Fibroblast of lung (primary cell): Measurements from ENCODE around the gene LAPTM5. TPM values are rescaled to one million over a fixed set of nuclear protein-coding genes. Genes with fewer than 3 reads are reported as not detected.

Experiments
- DNase-seq, 2 donors: peaks; one replicate each; pipeline versions ENCODE4 v3.0.0 to v3.0.0-alpha.2; 2010; ENCODE audit warnings: low read depth in 2 of 2
- H2AFZ ChIP-seq: 2 replicates; pipeline ENCODE4 v1.5.1; 2012; ENCODE audit warnings: low read length, control low read depth, inconsistent platforms
- H3K27ac ChIP-seq: 2 replicates; pipeline ENCODE4 v1.5.1; 2011; ENCODE audit warnings: low read length, control low read depth; ENCODE audit not compliant: insufficient read depth
- H3K27me3 ChIP-seq: 2 replicates; pipeline ENCODE4 v1.5.1; 2011; ENCODE audit warnings: mild to moderate bottlenecking, low read length; ENCODE audit not compliant: control insufficient read depth, insufficient read depth
- H3K36me3 ChIP-seq: 2 replicates; pipeline ENCODE4 v1.5.1; 2011; ENCODE audit warnings: low read length; ENCODE audit not compliant: control insufficient read depth, insufficient read depth
- H3K4me1 ChIP-seq: 2 replicates; pipeline ENCODE4 v1.5.1; 2011; ENCODE audit warnings: low read length; ENCODE audit not compliant: control insufficient read depth, insufficient read depth; ENCODE audit errors: extremely low read depth
- H3K4me2 ChIP-seq: 2 replicates; pipeline ENCODE4 v1.5.1; 2011; ENCODE audit warnings: low read length, control low read depth; ENCODE audit not compliant: insufficient read depth; ENCODE audit errors: extremely low read depth
- H3K4me3 ChIP-seq, 4 experiments: fragments of 200-600 bp in 1 of 4; sonication (generic) in 1 of 4; replicated peaks in 1 of 4; 2 replicates each; pipeline ENCODE4 v1.5.1; 2011 to 2016; ENCODE audit warnings: low read length in 4 of 4, low read depth in 3 of 4, mild to moderate bottlenecking in 3 of 4, control low read depth in 2 of 4, inconsistent platforms in 1 of 4, mixed read lengths in 1 of 4; ENCODE audit not compliant: insufficient read depth in 1 of 4; ENCODE audit errors: control extremely low read depth in 1 of 4
- H3K79me2 ChIP-seq: 2 replicates; pipeline ENCODE4 v1.5.1; 2012; ENCODE audit warnings: mild to moderate bottlenecking, low read length, inconsistent platforms; ENCODE audit not compliant: control insufficient read depth, insufficient read depth
- H3K9ac ChIP-seq: 2 replicates; pipeline ENCODE4 v1.5.1; 2011; ENCODE audit warnings: mild to moderate bottlenecking, low read length, control low read depth; ENCODE audit not compliant: insufficient read depth
- H3K9me3 ChIP-seq: 2 replicates; pipeline ENCODE4 v1.5.1; 2012; ENCODE audit warnings: low read depth, low read length; ENCODE audit not compliant: control insufficient read depth, insufficient read depth
- H4K20me1 ChIP-seq: 2 replicates; pipeline ENCODE4 v1.5.1; 2011; ENCODE audit warnings: low read length; ENCODE audit not compliant: control insufficient read depth, insufficient read depth; ENCODE audit errors: extremely low read depth
- EZH2 ChIP-seq: IDR thresholded peaks from 2 replicates; pipeline ENCODE4 v1.5.1; 2012; ENCODE audit warnings: low read length, control low read depth, mild to moderate bottlenecking; ENCODE audit errors: missing control alignments
- polyA minus RNA-seq: library from RNA; depleted of rRNA, polyadenylated mRNA; stranded (reverse); fragments of >200 nt; gene quantifications from 2 replicates; pipeline ENCODE4 v1.2.3, GENCODE V29; 2011; ENCODE audit warnings: low replicate concordance
- polyA plus RNA-seq, 2 donors: library from polyadenylated mRNA; depleted of rRNA in 1 of 2; stranded (reverse) in 1 of 2; unstranded in 1 of 2; fragments of >200 nt; gene quantifications; 2 replicates each; pipeline ENCODE4 v1.2.1, GENCODE V29; 2011 to 2012; ENCODE audit warnings: missing spikeins in 1 of 2
- total RNA-seq: library from RNA; depleted of rRNA; stranded (reverse); fragments of >200 nt; gene quantifications from 2 replicates; pipeline ENCODE4 v1.2.1, GENCODE V29; 2014
- TF ChIP-seq, protein P1 (sequence below), 2 donors: IDR thresholded peaks in 1 of 2; conservative IDR thresholded peaks in 1 of 2; 1 replicate in 1 of 2; 2 replicates in 1 of 2; pipeline ENCODE4 v1.5.1; 2011 to 2012; ENCODE audit warnings: low read length in 2 of 2, control low read depth in 1 of 2, inconsistent platforms in 1 of 2, low read depth in 1 of 2, mild to moderate bottlenecking in 1 of 2

Gene LAPTM5, protein sequence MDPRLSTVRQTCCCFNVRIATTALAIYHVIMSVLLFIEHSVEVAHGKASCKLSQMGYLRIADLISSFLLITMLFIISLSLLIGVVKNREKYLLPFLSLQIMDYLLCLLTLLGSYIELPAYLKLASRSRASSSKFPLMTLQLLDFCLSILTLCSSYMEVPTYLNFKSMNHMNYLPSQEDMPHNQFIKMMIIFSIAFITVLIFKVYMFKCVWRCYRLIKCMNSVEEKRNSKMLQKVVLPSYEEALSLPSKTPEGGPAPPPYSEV
- total RNA-seq, result under 0.01 TPM in 2 replicates
- polyA plus RNA-seq, result 0.25 and 0.32 TPM in 2 replicates
- polyA plus RNA-seq (2012), result 0.06 and 0.19 TPM in 2 replicates
- polyA minus RNA-seq, result 0.70 and 3.4 TPM in 2 replicates

DNA sequence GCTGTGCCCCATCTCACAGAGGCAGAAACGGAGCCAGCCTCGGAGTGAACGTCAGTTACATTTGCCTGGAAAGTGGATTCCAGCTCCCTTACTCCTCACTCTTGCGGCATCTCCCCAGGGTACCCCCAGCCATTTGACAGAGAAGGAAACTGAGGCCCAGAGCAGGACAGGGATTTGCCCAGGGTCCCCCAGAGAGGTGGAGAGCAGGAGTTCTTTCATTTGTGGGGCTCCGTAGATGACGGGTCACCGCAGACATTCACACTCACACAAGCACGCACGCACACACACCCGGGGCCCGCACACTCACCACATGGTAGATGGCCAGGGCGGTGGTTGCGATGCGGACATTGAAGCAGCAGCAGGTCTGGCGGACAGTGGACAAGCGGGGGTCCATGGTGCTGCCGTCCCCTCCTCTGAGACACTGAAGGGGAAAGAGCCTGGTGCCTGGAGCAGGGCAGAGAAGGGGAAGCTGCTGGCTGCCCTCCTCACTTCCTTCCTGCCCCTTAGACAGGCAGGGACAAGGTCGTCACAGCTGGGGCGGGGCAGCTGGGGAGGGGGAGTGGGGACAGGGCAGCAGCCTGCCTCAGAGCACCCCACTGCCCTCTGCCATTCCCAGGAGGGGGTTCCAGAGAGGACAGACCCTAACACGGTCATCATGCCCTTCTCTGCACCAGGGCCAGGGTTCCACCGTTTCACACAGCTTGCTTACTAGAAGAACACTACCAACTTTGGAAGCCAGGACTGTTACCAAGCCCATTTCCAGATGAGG lies at the start of gene LAPTM5:
TSS of gene LAPTM5 (minus strand) at position 423 of the 769 bp plus-strand sequence. CDS start at position 394, 29 bp downstream.
- Histone ChIP-seq H4K20me1 (no peaks in the 10 kb centered on the region), H3K27ac (peak within 1 kb of the TSS; percentile 55), H3K4me3 (no peak within 1 kb of the TSS), H3K9ac (no peak within 1 kb of the TSS), H2AFZ (peak within 1 kb of the TSS; percentile 18), H3K79me2 (no peaks in the 10 kb centered on the region), H3K4me1 (peaks cover 12% of the 10 kb centered on the region), H3K4me2 (peak within 1 kb of the TSS; percentile 56), H3K27me3 (peaks cover 2% of the 10 kb centered on the region), H3K9me3 (no peaks in the 10 kb centered on the region), H3K36me3 (no peaks in the 10 kb centered on the region)
- TF ChIP-seq, protein P1, sequence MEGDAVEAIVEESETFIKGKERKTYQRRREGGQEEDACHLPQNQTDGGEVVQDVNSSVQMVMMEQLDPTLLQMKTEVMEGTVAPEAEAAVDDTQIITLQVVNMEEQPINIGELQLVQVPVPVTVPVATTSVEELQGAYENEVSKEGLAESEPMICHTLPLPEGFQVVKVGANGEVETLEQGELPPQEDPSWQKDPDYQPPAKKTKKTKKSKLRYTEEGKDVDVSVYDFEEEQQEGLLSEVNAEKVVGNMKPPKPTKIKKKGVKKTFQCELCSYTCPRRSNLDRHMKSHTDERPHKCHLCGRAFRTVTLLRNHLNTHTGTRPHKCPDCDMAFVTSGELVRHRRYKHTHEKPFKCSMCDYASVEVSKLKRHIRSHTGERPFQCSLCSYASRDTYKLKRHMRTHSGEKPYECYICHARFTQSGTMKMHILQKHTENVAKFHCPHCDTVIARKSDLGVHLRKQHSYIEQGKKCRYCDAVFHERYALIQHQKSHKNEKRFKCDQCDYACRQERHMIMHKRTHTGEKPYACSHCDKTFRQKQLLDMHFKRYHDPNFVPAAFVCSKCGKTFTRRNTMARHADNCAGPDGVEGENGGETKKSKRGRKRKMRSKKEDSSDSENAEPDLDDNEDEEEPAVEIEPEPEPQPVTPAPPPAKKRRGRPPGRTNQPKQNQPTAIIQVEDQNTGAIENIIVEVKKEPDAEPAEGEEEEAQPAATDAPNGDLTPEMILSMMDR (conservative IDR thresholded peaks at IDR 0.05 in 1 of 2, IDR thresholded peaks at IDR 0.05 in 1 of 2; ENCODE audit: low read depth in 1 of 2, low read length in 2 of 2), result no peak
- no peak for TF ChIP-seq EZH2
- DNase-seq, result no peak

DNA sequence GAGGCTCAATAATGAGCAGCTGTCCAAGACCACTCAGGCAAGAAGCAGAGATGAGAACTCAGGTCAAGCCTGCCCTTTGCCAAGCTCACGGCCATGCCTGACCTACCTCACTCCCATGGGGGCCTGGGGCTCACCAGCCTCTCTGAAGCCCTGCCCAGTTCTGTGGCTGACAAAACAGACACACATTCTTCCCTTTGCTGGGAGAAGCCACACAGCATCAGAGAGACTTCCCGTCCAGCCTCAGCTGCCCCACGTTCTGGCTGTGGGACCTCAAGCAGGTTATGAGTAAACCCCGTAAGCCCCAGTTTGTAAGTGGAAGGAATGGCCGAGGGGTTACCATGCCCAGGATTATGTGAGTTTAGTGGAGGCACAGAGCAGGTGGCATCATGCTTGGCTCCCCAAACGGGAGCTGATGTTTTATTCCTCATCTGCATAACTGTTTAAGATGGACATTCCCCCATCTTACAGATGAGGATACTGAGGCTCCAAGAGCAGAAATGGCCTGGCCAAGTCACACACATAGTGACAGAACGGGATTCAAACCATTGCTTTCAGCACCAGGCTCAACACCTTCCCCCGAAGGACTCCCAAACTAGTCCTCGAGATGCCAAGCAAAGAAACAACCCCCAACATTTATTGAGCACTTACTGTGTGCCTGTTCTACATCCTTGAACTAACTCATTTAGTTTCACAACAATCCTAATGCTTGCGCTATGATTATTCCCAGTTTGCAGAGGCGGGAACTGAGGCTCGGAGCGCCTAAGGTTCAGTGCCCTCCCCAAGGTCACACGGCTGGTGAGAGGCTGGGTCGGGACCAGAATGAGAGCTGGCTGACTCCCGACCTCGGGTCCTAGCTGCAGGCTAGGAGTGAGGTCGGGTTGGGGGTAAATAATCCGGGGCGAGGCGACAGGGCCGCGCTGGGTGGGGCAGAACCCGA lies 49.1 kb upstream of the LAPTM5 start:
- Histone ChIP-seq H3K4me1 (peaks cover 30% of the 10 kb centered on the region), H3K4me2 (no peak overlapping the region)
- TF ChIP-seq, protein P1 (conservative IDR thresholded peaks at IDR 0.05 in 1 of 2, IDR thresholded peaks at IDR 0.05 in 1 of 2; ENCODE audit: low read depth in 1 of 2, low read length in 2 of 2), result no peak
- no peak for TF ChIP-seq EZH2

More for the DNA sequence above, 49.1 kb upstream of the LAPTM5 start:
- H3K79me2 ChIP-seq, result no peaks in the 10 kb centered on the region
- no peak overlapping the region for H3K9ac ChIP-seq
- no peaks in the 10 kb centered on the region for H3K9me3 ChIP-seq
- no peak overlapping the region for H2AFZ ChIP-seq
- H3K27ac ChIP-seq, result no peak overlapping the region
- no peaks in the 10 kb centered on the region for H4K20me1 ChIP-seq
- no peak overlapping the region for H3K4me3 ChIP-seq
- DNase-seq, result no peak
- H3K27me3 ChIP-seq, result no peaks in the 10 kb centered on the region
- H3K36me3 ChIP-seq, result no peaks in the 10 kb centered on the region
